HFF-Myc (cell line): ENCODE data around the gene CNTN5.

ENCODE experiments used
- DNase-seq: peaks from one replicate; pipeline ENCODE4 v3.0.0-alpha.2; 2011; ENCODE audit warnings: low read depth; ENCODE audit errors: extremely low read depth
- H3K4me3 ChIP-seq: replicated peaks from 2 replicates; pipeline ENCODE4 v1.5.1; 2011; ENCODE audit warnings: low read depth, mild to moderate bottlenecking, control low read depth, low read length
- CTCF ChIP-seq: IDR thresholded peaks from 2 replicates; pipeline ENCODE4 v1.5.1; 2012; ENCODE audit warnings: mild to moderate bottlenecking, low read depth, low read length, control low read depth; ENCODE audit errors: missing control alignments

The CNTN5 gene

GRCh38 chr11:100010393-100010792, 989.6 kb downstream of the CNTN5 start:
- DNase-seq: no peak
- no peak for TF ChIP-seq CTCF
- no peak overlapping the region for H3K4me3 ChIP-seq

GRCh38 chr11:100011697-100012096, 990.9 kb downstream of the CNTN5 start:
- no peak for DNase-seq
- no peak overlapping the region for H3K4me3 ChIP-seq
- no peak for TF ChIP-seq CTCF

DNA sequence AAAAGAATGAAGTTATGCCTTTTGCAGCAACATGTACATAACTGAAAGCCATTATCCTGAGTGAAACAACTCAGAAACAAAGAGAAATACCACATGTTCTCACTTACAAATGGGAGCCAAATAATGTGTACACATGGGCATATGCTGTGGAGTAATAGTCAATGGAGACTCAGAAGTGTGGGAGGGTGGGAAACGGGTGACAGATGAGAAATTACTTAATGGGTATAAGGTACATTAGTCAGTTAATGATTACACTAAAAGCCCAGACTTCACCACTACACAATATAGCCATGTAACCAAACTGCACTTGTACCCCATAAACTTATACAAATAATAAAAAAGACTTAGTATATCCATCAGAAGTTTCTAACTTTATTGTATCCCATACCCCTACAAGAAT, 992.3 kb downstream of the CNTN5 start:
- DNase-seq: no peak
- no peak overlapping the region for H3K4me3 ChIP-seq
- no peak for TF ChIP-seq CTCF

GRCh38 chr11:100031973-100032372, 1011.2 kb downstream of the CNTN5 start:
- H3K4me3 ChIP-seq: no peak overlapping the region
- no peak for TF ChIP-seq CTCF
- no peak for DNase-seq

DNA sequence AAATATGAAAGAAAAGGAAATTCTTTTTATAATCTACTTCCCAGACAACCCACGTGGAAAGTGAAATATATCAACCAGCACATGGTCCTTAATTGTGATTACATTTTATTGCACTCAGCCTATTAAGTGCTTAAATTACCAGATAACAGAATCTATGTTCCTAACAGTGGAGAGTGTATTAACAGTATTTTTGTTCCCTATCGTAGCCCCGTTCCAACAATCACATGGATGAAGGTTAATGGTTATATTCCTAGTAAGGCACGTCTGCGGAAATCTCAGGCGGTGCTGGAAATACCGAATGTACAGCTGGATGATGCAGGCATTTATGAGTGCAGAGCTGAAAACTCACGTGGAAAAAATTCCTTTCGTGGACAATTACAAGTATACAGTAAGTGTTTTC, 1040.3 kb downstream of the CNTN5 start:
- DNase-seq: no peak
- H3K4me3 ChIP-seq: no peak overlapping the region
- TF ChIP-seq CTCF: no peak

- DNase-seq: no peak
- no peak overlapping the region for H3K4me3 ChIP-seq
- no peak for TF ChIP-seq CTCF
Observed at GRCh38 chr11:100066399-100066798, 1045.7 kb downstream of the CNTN5 start.

- DNase-seq: no peak
- TF ChIP-seq CTCF: no peak
- H3K4me3 ChIP-seq: no peak overlapping the region
Observed at GRCh38 chr11:100068116-100068515, 1047.4 kb downstream of the CNTN5 start.
